ENCODE results near the gene PAPOLB.

DNA sequence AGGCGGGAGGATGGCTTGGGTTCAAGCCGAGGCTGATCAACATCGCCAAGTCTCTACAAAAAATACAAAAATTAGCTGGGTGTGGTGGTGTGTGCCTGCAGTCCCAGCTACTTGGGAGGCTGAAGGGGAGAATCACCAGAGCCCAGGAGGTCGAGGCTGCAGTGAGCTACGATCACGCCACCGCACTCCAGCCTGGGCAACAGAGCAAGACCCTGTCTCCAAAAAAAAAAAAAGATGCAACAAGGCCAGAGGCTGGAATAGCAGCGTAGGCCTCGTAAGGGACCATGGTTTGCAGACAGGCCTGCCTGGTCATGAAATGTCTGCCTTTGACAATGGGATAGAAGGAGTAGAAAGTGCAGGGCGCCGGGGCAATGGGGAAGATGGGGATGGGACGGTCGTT, 20.0 kb downstream of the PAPOLB start:
- no peak for TF ChIP-seq CTCF (conservative IDR thresholded peaks at IDR 0.05)
- no peak for TF ChIP-seq EZH2 (IDR thresholded peaks at IDR 0.05; ENCODE audit: low read depth)

Measured in PC-9 (cell line).